CD14-positive monocyte (primary cell): ENCODE data around the gene PATJ. TPM values are rescaled to one million over a fixed set of nuclear protein-coding genes. Genes with fewer than 3 reads are reported as not detected.

Source experiments
- DNase-seq, 3 donors: peaks; one replicate each; pipeline ENCODE4 v3.0.0-alpha.2; 2011 to 2022
- H2AFZ ChIP-seq: 2 replicates; pipeline ENCODE4 v1.6.0; 2012; ENCODE audit warnings: mild to moderate bottlenecking, low read depth, low read length, inconsistent platforms; ENCODE audit not compliant: insufficient read depth, poor library complexity, severe bottlenecking
- H3K27ac ChIP-seq, 2 donors: 1 replicate in 1 of 2; 2 replicates in 1 of 2; pipeline ENCODE4 v1.5.1; 2012 to 2013; ENCODE audit warnings: low read length in 2 of 2, control low read depth in 1 of 2, inconsistent platforms in 1 of 2, low read depth in 1 of 2, mild to moderate bottlenecking in 1 of 2
- H3K27me3 ChIP-seq, 2 donors: one replicate each; pipeline versions ENCODE4 v1.6.0 to v1.6.1; 2011 to 2013; ENCODE audit warnings: low read length in 2 of 2; ENCODE audit not compliant: control insufficient read depth in 2 of 2, insufficient read depth in 2 of 2
- H3K36me3 ChIP-seq, 2 donors: replicated peaks in 1 of 2; 1 replicate in 1 of 2; 2 replicates in 1 of 2; pipeline versions ENCODE4 v1.5.1 to v1.6.1; 2012 to 2013; ENCODE audit warnings: low read length in 2 of 2, control low read depth in 1 of 2, inconsistent platforms in 1 of 2, mild to moderate bottlenecking in 1 of 2; ENCODE audit not compliant: insufficient read depth in 2 of 2, control insufficient read depth in 1 of 2
- H3K4me1 ChIP-seq, 2 donors: 1 replicate in 1 of 2; 2 replicates in 1 of 2; pipeline versions ENCODE4 v1.5.1 to v1.6.1; 2012 to 2013; ENCODE audit warnings: low read length in 2 of 2, control low read depth in 1 of 2, inconsistent platforms in 1 of 2, mild to moderate bottlenecking in 1 of 2, moderate library complexity in 1 of 2; ENCODE audit not compliant: insufficient read depth in 2 of 2, control insufficient read depth in 1 of 2
- H3K4me2 ChIP-seq: replicated peaks from 2 replicates; pipeline ENCODE3; 2012; ENCODE audit warnings: low read length, moderate library complexity, mild to moderate bottlenecking; ENCODE audit not compliant: poor library complexity, severe bottlenecking; ENCODE audit errors: extremely low read depth
- H3K4me3 ChIP-seq, 3 experiments: fragments of 200-600 bp in 1 of 3; sonication (generic) in 1 of 3; replicated peaks in 1 of 3; 1 replicate in 2 of 3; 2 replicates in 1 of 3; pipeline ENCODE4 v1.5.1; 2011 to 2013; ENCODE audit warnings: low read length in 3 of 3, mild to moderate bottlenecking in 3 of 3, control low read depth in 2 of 3, low read depth in 2 of 3, inconsistent platforms in 1 of 3, moderate library complexity in 1 of 3
- H3K79me2 ChIP-seq: 2 replicates; pipeline ENCODE4 v1.6.0; 2012; ENCODE audit warnings: mild to moderate bottlenecking, control low read depth, inconsistent platforms, low read length, moderate library complexity; ENCODE audit not compliant: insufficient read depth
- H3K9ac ChIP-seq: 2 replicates; pipeline ENCODE4 v1.6.0; 2017; ENCODE audit warnings: low read length, mild to moderate bottlenecking; ENCODE audit not compliant: insufficient read depth, poor library complexity, severe bottlenecking
- H3K9me3 ChIP-seq, 2 donors: replicated peaks in 1 of 2; 1 replicate in 1 of 2; 2 replicates in 1 of 2; pipeline versions ENCODE4 v1.5.1 to v1.6.1; 2012 to 2013; ENCODE audit warnings: low read length in 2 of 2, control low read depth in 1 of 2; ENCODE audit not compliant: control insufficient read depth in 1 of 2, insufficient read depth in 1 of 2
- H4K20me1 ChIP-seq: 2 replicates; pipeline ENCODE4 v1.6.0; 2012; ENCODE audit warnings: mild to moderate bottlenecking, low read length, control low read depth, moderate library complexity; ENCODE audit not compliant: insufficient read depth
- H3K27ac Mint-ChIP-seq, 7 donors: one replicate each; pipeline ENCODE4 v1.8.0; 2020; ENCODE audit warnings: mild to moderate bottlenecking in 7 of 7, mixed read lengths in 7 of 7, moderate library complexity in 6 of 7, inconsistent platforms in 2 of 7
- H3K27me3 Mint-ChIP-seq, 3 donors: one replicate each; pipeline ENCODE4 v1.8.0; 2021 to 2022; ENCODE audit warnings: low read depth in 3 of 3, mild to moderate bottlenecking in 3 of 3, mixed read lengths in 3 of 3, moderate library complexity in 3 of 3, inconsistent platforms in 1 of 3
- H3K36me3 Mint-ChIP-seq, 2 donors: one replicate each; pipeline ENCODE4 v1.8.0; 2020; ENCODE audit warnings: mixed read lengths in 2 of 2, inconsistent platforms in 1 of 2, mild to moderate bottlenecking in 1 of 2
- H3K4me1 Mint-ChIP-seq: one replicate; pipeline ENCODE4 v1.8.0; 2020; ENCODE audit warnings: mild to moderate bottlenecking, mixed read lengths
- H3K4me3 Mint-ChIP-seq, 2 donors: one replicate each; pipeline ENCODE4 v1.8.0; 2020; ENCODE audit warnings: mild to moderate bottlenecking in 2 of 2, mixed read lengths in 2 of 2, moderate library complexity in 1 of 2
- H3K9me3 Mint-ChIP-seq, 7 donors: one replicate each; pipeline ENCODE4 v1.8.0; 2020 to 2022; ENCODE audit warnings: mixed read lengths in 7 of 7, mild to moderate bottlenecking in 6 of 7, moderate library complexity in 6 of 7, inconsistent platforms in 2 of 7
- CTCF ChIP-seq: fragments of 200-600 bp; IDR thresholded peaks from one replicate; pipeline ENCODE4 v1.8.0; 2022; ENCODE audit warnings: antibody characterized with exemption, mild to moderate bottlenecking
- WGBS: methylation state at CpG from one replicate; pipeline ENCODE4 v1.1.5; 2013; ENCODE audit warnings: missing lambda C conversion rate; ENCODE audit not compliant: insufficient coverage; 5-methylcytosine and 5-hydroxymethylcytosine counted together
- intact Hi-C, 2 donors: fragments of 100-400 bp; cut with micrococcal nuclease; formaldehyde crosslinking; loops; one replicate each; pipeline versions ENCODE4 v1.15.0 to v1.15.1; 2023
- polyA plus RNA-seq, 3 donors: library from polyadenylated mRNA; depleted of rRNA in 1 of 3; unstranded in 2 of 3; stranded (reverse) in 1 of 3; fragments of 300-500 nt in 2 of 3; fragments of >200 nt in 1 of 3; fragmentation: Illumina TruSeq in 2 of 3; gene quantifications; 1 replicate in 2 of 3; 2 replicates in 1 of 3; pipeline ENCODE4 v1.2.3, GENCODE V29; 2012 to 2021

PATJ gene
- polyA plus RNA-seq, 3 donors, result 0.01 to 0.23 TPM; not detected in 1

- H3K79me2 ChIP-seq, result no peaks in the 10 kb centered on the region
- no peak overlapping the region for H3K9ac ChIP-seq
- H3K4me1 ChIP-seq, result no peaks in the 10 kb centered on the region
- Mint-ChIP-seq H3K27me3 (peaks cover 0 to 4% (median 1%) of the 10 kb centered on the region in 3 donors), H3K4me1 (no peaks in the 10 kb centered on the region), H3K9me3 (peaks cover 0 to 2% (median 0%) of the 10 kb centered on the region in 7 donors), H3K36me3 (no peaks in the 10 kb centered on the region), H3K27ac (peak overlapping the region in 3 of 7 donors; percentile 32 to 63 (median 59)), H3K4me3 (no peak overlapping the region)
- intact Hi-C loops, result no loop called here
- H3K27ac ChIP-seq, result no peak overlapping the region
- no peaks in the 10 kb centered on the region for H4K20me1 ChIP-seq
- 87% methylated on average over 6 of the region's 14 CpGs for WGBS
- H3K9me3 ChIP-seq, result no peaks in the 10 kb centered on the region
- H3K4me3 ChIP-seq, result no peak overlapping the region
- H3K36me3 ChIP-seq, result no peaks in the 10 kb centered on the region
- DNase-seq, result no peak
- no peaks in the 10 kb centered on the region for H3K27me3 ChIP-seq
- TF ChIP-seq CTCF, result no peak
- no peak overlapping the region for H3K4me2 ChIP-seq
- H2AFZ ChIP-seq, result no peak overlapping the region
Measured at GRCh38 chr1:62176597-62177312, 434.5 kb downstream of the PATJ start.

- H3K4me1 ChIP-seq, result no peaks in the 10 kb centered on the region
- no peaks in the 10 kb centered on the region for H4K20me1 ChIP-seq
- no peak for TF ChIP-seq CTCF
- no peak overlapping the region for H3K27ac ChIP-seq
- no CpG with 5 or more reads among the region's 1 CpG for WGBS
- no peak for DNase-seq
- H3K4me1 Mint-ChIP-seq, result no peaks in the 10 kb centered on the region
- no peak overlapping the region for H2AFZ ChIP-seq
- no peak overlapping the region for H3K4me2 ChIP-seq
- H3K27me3 Mint-ChIP-seq, result peaks cover 0 to 4% (median 0%) of the 10 kb centered on the region in 3 donors
- H3K4me3 Mint-ChIP-seq, result no peak overlapping the region
- intact Hi-C loops, result no loop called here
- no peak overlapping the region for H3K27ac Mint-ChIP-seq
- no peaks in the 10 kb centered on the region for H3K79me2 ChIP-seq
- H3K9ac ChIP-seq, result no peak overlapping the region
- H3K36me3 Mint-ChIP-seq, result no peaks in the 10 kb centered on the region
- H3K4me3 ChIP-seq, result no peak overlapping the region
- no peaks in the 10 kb centered on the region for H3K36me3 ChIP-seq
- no peaks in the 10 kb centered on the region for H3K27me3 ChIP-seq
- H3K9me3 ChIP-seq, result no peaks in the 10 kb centered on the region
- peaks cover 0 to 2% (median 0%) of the 10 kb centered on the region in 7 donors for H3K9me3 Mint-ChIP-seq
Measured at GRCh38 chr1:62177621-62178020, 435.3 kb downstream of the PATJ start.
